ENCODE measurements around the gene PFKP.
"Not testable (repeated sequence)": the region's sequence is repeated elsewhere in the genome, so short reads cannot be mapped to it uniquely, and the experiment has no call there.

The PFKP gene

GRCh38 chr10:3098689-3099088 lies 31.3 kb downstream of the PFKP start:
- DNase-seq (ENCODE audit: low read depth in 2 of 2) = no peak

- DNase-seq (ENCODE audit: low read depth in 2 of 2) = no peak
These were observed 32.1 kb downstream of the PFKP start for GRCh38 chr10:3099291-3100092.

GRCh38 chr10:3100093-3100792 lies 32.9 kb downstream of the PFKP start:
- DNase-seq (ENCODE audit: low read depth in 2 of 2) = no peak

GRCh38 chr10:3100856-3101640 lies 33.7 kb downstream of the PFKP start:
- DNase-seq (ENCODE audit: low read depth in 2 of 2) = no peak

GRCh38 chr10:3102720-3103427 lies 35.5 kb downstream of the PFKP start:
- DNase-seq (ENCODE audit: low read depth in 2 of 2) = no peak

- DNase-seq (ENCODE audit: low read depth in 2 of 2) = no peak
These were observed 36.3 kb downstream of the PFKP start for GRCh38 chr10:3103646-3104045.

GRCh38 chr10:3104251-3104918 lies 37.0 kb downstream of the PFKP start:
- no peak for DNase-seq (ENCODE audit: low read depth in 2 of 2)

GRCh38 chr10:3105166-3105565 lies 37.8 kb downstream of the PFKP start:
- no peak for DNase-seq (ENCODE audit: low read depth in 2 of 2)

- no peak for DNase-seq (ENCODE audit: low read depth in 2 of 2)
These were observed 38.6 kb downstream of the PFKP start for GRCh38 chr10:3105905-3106304.

- not testable (repeated sequence) for DNase-seq (ENCODE audit: low read depth in 2 of 2)
These were observed 39.0 kb downstream of the PFKP start for GRCh38 chr10:3106328-3106727.

- DNase-seq (ENCODE audit: low read depth in 2 of 2) = no peak
These were observed 39.6 kb downstream of the PFKP start for GRCh38 chr10:3106928-3107425.

GRCh38 chr10:3107426-3107961 lies 40.1 kb downstream of the PFKP start:
- DNase-seq (ENCODE audit: low read depth in 2 of 2) = no peak

- DNase-seq (ENCODE audit: low read depth in 2 of 2) = no peak
These were observed 40.7 kb downstream of the PFKP start for GRCh38 chr10:3108033-3108432.

- no peak for DNase-seq (ENCODE audit: low read depth in 2 of 2)
These were observed 41.3 kb downstream of the PFKP start for GRCh38 chr10:3108575-3109105.

GRCh38 chr10:3109196-3109595 lies 41.8 kb downstream of the PFKP start:
- no peak for DNase-seq (ENCODE audit: low read depth in 2 of 2)

GRCh38 chr10:3109633-3110032 lies 42.3 kb downstream of the PFKP start:
- DNase-seq (ENCODE audit: low read depth in 2 of 2) = no peak

GRCh38 chr10:3110782-3111620 lies 43.7 kb downstream of the PFKP start:
- no peak for DNase-seq (ENCODE audit: low read depth in 2 of 2)

GRCh38 chr10:3111621-3112163 lies 44.3 kb downstream of the PFKP start:
- DNase-seq (ENCODE audit: low read depth in 2 of 2) = no peak

- no peak for DNase-seq (ENCODE audit: low read depth in 2 of 2)
These were observed 46.0 kb downstream of the PFKP start for GRCh38 chr10:3113343-3113720.

All from stimulated activated CD4-positive, alpha-beta T cell treated with anti-CD3 and anti-CD28 coated beads, Interleukin-1b, Interleukin-23, amount 100 ng/mL, for 1 hour (primary cell).